IMR-90 (cell line): ENCODE results near the gene FER. TPM values are rescaled to one million over a fixed set of nuclear protein-coding genes. Genes with fewer than 3 reads are reported as not detected.

Experiments
- ATAC-seq: fragments of 200-7000 bp; cut with Tn5 transposase; 2 replicates; pipeline ENCODE4 v1.9.1; 2020; ENCODE audit warnings: low read depth, mild to moderate bottlenecking, moderate library complexity
- BruUV-seq: library from RNA; stranded (reverse); fragments of 400-500 nt; replicated peaks from 2 replicates; lab custom pipeline; 2021; lab: Mats Ljungman, UMichigan
- CTCF ChIA-PET: fragments of 300-600 bp; formaldehyde crosslinking; extraction: SDS; loops from one replicate; lab custom pipeline; 2021; ENCODE audit warnings: antibody characterized with exemption; lab: Yijun Ruan, JAX
- POLR2A ChIA-PET: fragments of 300-600 bp; sonication (Branson Sonifier 250); formaldehyde crosslinking; loops from one replicate; lab custom pipeline; 2022; ENCODE audit warnings: antibody characterized with exemption; ENCODE audit not compliant: unreplicated experiment; lab: Charles Lee
- DNase-seq: peaks from one replicate; pipeline ENCODE4 v3.0.0; 2013
- H2AFZ ChIP-seq: replicated peaks from 2 replicates; pipeline ENCODE3; 2013; ENCODE audit warnings: low read length, mild to moderate bottlenecking; ENCODE audit not compliant: poor library complexity
- H2AK5ac ChIP-seq: 2 replicates; pipeline ENCODE4 v1.6.1; 2013; ENCODE audit warnings: low read depth, low read length, inconsistent platforms
- H2AK9ac ChIP-seq: replicated peaks from 2 replicates; pipeline ENCODE3; 2013; ENCODE audit warnings: mild to moderate bottlenecking, low read depth, low read length, moderate library complexity; ENCODE audit not compliant: poor library complexity
- H2BK120ac ChIP-seq: 2 replicates; pipeline ENCODE4 v1.6.1; 2013; ENCODE audit warnings: low read depth, low read length, inconsistent platforms
- H2BK15ac ChIP-seq: 3 replicates; pipeline ENCODE4 v1.6.1; 2013; ENCODE audit warnings: low read depth, low read length, inconsistent platforms
- H2BK20ac ChIP-seq: 2 replicates; pipeline ENCODE4 v1.6.1; 2013; ENCODE audit warnings: low read depth, mild to moderate bottlenecking, inconsistent platforms, low read length, moderate library complexity
- H2BK5ac ChIP-seq: 2 replicates; pipeline ENCODE4 v1.6.1; 2013; ENCODE audit warnings: mild to moderate bottlenecking, low read depth, low read length, inconsistent platforms; ENCODE audit not compliant: poor library complexity, severe bottlenecking
- H3K14ac ChIP-seq: replicated peaks from 2 replicates; pipeline ENCODE4 v1.6.1; 2013; ENCODE audit warnings: low read depth, low read length, inconsistent platforms
- H3K18ac ChIP-seq: 2 replicates; pipeline ENCODE4 v1.6.1; 2013; ENCODE audit warnings: low read depth, low read length, control low read depth
- H3K23ac ChIP-seq: 2 replicates; pipeline ENCODE4 v1.6.1; 2013; ENCODE audit warnings: low read depth, low read length, inconsistent platforms
- H3K27ac ChIP-seq: 2 replicates; pipeline ENCODE4 v1.5.1; 2013; ENCODE audit warnings: mild to moderate bottlenecking, control low read depth, low read length; ENCODE audit not compliant: insufficient read depth
- H3K27me3 ChIP-seq: 2 replicates; pipeline ENCODE4 v1.6.1; 2013; ENCODE audit warnings: low read length; ENCODE audit not compliant: control insufficient read depth, insufficient read depth
- H3K36me3 ChIP-seq: 2 replicates; pipeline ENCODE4 v1.6.1; 2013; ENCODE audit warnings: low read length, mixed read lengths; ENCODE audit not compliant: control insufficient read depth, insufficient read depth
- H3K4ac ChIP-seq: 2 replicates; pipeline ENCODE4 v1.6.1; 2013; ENCODE audit warnings: low read depth, low read length, inconsistent platforms
- H3K4me1 ChIP-seq: 2 replicates; pipeline ENCODE4 v1.6.1; 2013; ENCODE audit warnings: low read length, mixed read lengths; ENCODE audit not compliant: control insufficient read depth, insufficient read depth
- H3K4me2 ChIP-seq: 2 replicates; pipeline ENCODE4 v1.6.1; 2013; ENCODE audit warnings: low read depth, mild to moderate bottlenecking, control low read depth, low read length, moderate library complexity
- H3K4me3 ChIP-seq: 2 replicates; pipeline ENCODE4 v1.5.1; 2013; ENCODE audit warnings: low read depth, mild to moderate bottlenecking, control low read depth, low read length, moderate library complexity; ENCODE audit not compliant: insufficient read depth
- H3K56ac ChIP-seq: 2 replicates; pipeline ENCODE4 v1.6.1; 2013; ENCODE audit warnings: low read length, inconsistent platforms; ENCODE audit not compliant: insufficient read depth; ENCODE audit errors: extremely low read depth
- H3K79me1 ChIP-seq, 2 experiments: 2 replicates each; pipeline ENCODE4 v1.6.1; 2013; ENCODE audit warnings: low read length in 2 of 2, inconsistent platforms in 1 of 2, low read depth in 1 of 2
- H3K9ac ChIP-seq: 2 replicates; pipeline ENCODE4 v1.6.1; 2013; ENCODE audit warnings: low read depth, low read length, control low read depth
- H3K9me1 ChIP-seq: 2 replicates; pipeline ENCODE4 v1.6.1; 2013; ENCODE audit warnings: low read length, inconsistent platforms; ENCODE audit not compliant: insufficient read depth
- H3K9me3 ChIP-seq: 2 replicates; pipeline ENCODE4 v1.6.1; 2013; ENCODE audit warnings: low read length; ENCODE audit not compliant: control insufficient read depth, insufficient read depth
- H4K20me1 ChIP-seq: 2 replicates; pipeline ENCODE4 v1.6.1; 2013; ENCODE audit warnings: low read length, inconsistent platforms; ENCODE audit not compliant: insufficient read depth
- H4K5ac ChIP-seq: 2 replicates; pipeline ENCODE4 v1.6.1; 2013; ENCODE audit warnings: mild to moderate bottlenecking, low read depth, low read length, control low read depth
- H4K8ac ChIP-seq, 2 experiments: 2 replicates each; pipeline ENCODE4 v1.6.1; 2013; ENCODE audit warnings: low read depth in 2 of 2, low read length in 2 of 2, control low read depth in 1 of 2, inconsistent platforms in 1 of 2
- H4K91ac ChIP-seq: 2 replicates; pipeline ENCODE4 v1.6.1; 2013; ENCODE audit warnings: low read depth, low read length, inconsistent platforms; ENCODE audit not compliant: insufficient read depth
- POLR2A ChIP-seq: IDR thresholded peaks from 2 replicates; pipeline ENCODE4 v1.6.1; 2012; ENCODE audit warnings: mild to moderate bottlenecking, low read depth, low read length
- dilution Hi-C: fragments of 300-500 bp; cut with HindIII; formaldehyde crosslinking; loops from one replicate; pipeline ENCODE4 v1.14.3; 2018; ENCODE audit warnings: low sequenced_read_pairs; ENCODE audit not compliant: unreplicated experiment
- in situ Hi-C: fragments of 300-500 bp; cut with MboI; formaldehyde crosslinking; loops from 3 replicates; pipeline ENCODE4 v1.14.3; 2019; ENCODE audit warnings: low sequenced_read_pairs, inconsistent platforms, mixed read lengths
- intact Hi-C: fragments of 100-400 bp; cut with micrococcal nuclease; formaldehyde crosslinking; loops from 2 replicates; pipeline ENCODE4 v1.10.0; 2022
- polyA plus RNA-seq, 3 experiments: library from polyadenylated mRNA; depleted of rRNA; stranded (reverse); fragments of >200 nt; gene quantifications; 2 replicates each; pipeline ENCODE4 v1.2.3, GENCODE V29; 2012; ENCODE audit warnings: low replicate concordance in 1 of 3
- total RNA-seq: library from RNA; depleted of rRNA; stranded (reverse); fragments of >200 nt; gene quantifications from 2 replicates; pipeline ENCODE4 v1.2.3, GENCODE V29; 2012
- TF ChIP-seq, protein P1 (sequence below): fragments of 150-350 bp; IDR thresholded peaks from 2 replicates; pipeline ENCODE4 v1.6.1; 2017; ENCODE audit warnings: mild to moderate bottlenecking, antibody characterized with exemption, low read length, low read depth

The FER gene
- total and polyA plus RNA-seq, 2 of the 4 experiments (the other 2 are of a cell fraction): 3.5 to 32.4 TPM

DNA sequence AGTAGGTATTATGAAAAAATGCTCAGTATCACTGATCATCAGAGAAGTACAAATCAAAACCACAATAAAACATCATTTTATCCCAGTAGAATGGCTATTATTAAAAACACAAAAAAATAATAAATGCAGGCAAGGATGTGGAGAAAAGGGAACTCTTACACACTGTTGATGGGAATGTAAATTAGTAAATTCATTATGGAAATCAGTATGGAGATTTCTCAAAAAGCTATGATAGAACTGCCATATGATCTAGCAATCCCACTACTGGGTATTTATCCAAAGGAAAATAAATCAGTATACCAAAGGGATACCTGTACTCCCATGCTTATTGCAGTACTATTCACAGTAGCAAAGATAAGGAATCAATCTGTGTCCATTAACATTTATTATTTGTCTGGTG, 209.6 kb downstream of the FER start:
- Histone ChIP-seq H3K9me3 (no peaks in the 10 kb centered on the region), H2BK20ac (no peak overlapping the region), H4K5ac (no peak overlapping the region), H3K36me3 (peaks cover 1% of the 10 kb centered on the region; the same call in 1 of the 2 replicates), H4K20me1 (no peaks in the 10 kb centered on the region), H2BK5ac (no peak overlapping the region), H2AFZ (no peak overlapping the region), H2AK5ac (no peak overlapping the region), H2BK15ac (no peak overlapping the region), H3K56ac (no peak overlapping the region), H4K8ac (no peak overlapping the region), H3K23ac (no peak overlapping the region), H3K4me3 (no peak overlapping the region), H3K27me3 (no peaks in the 10 kb centered on the region), H3K14ac (no peak overlapping the region), H2BK120ac (no peak overlapping the region), H3K4me2 (no peak overlapping the region), H4K91ac (no peak overlapping the region), H3K4me1 (0 out of 2 replicates have a peak, but pooled peaks cover 3% of the 10 kb centered on the region), H3K27ac (no peak overlapping the region), H3K9ac (no peak overlapping the region), H3K79me1 (no peaks in the 10 kb centered on the region), H2AK9ac (no peak overlapping the region), H3K18ac (no peak overlapping the region), H3K9me1 (no peaks in the 10 kb centered on the region), H3K4ac (no peak overlapping the region)
- intact Hi-C loops (no loop called here), dilution Hi-C loops (no loop called here), in situ Hi-C loops (no loop called here)
- DNase-seq (no peak), ATAC-seq (no peak)
- TF ChIP-seq, protein P1, sequence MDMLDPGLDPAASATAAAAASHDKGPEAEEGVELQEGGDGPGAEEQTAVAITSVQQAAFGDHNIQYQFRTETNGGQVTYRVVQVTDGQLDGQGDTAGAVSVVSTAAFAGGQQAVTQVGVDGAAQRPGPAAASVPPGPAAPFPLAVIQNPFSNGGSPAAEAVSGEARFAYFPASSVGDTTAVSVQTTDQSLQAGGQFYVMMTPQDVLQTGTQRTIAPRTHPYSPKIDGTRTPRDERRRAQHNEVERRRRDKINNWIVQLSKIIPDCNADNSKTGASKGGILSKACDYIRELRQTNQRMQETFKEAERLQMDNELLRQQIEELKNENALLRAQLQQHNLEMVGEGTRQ: no peak
- TF ChIP-seq POLR2A: no peak
- CTCF ChIA-PET: interaction anchor here (1.1 kb wide), 1 partner anchor 40 kb away, joined by 4 read pairs; no protein-coding TSS in a partner anchor
- POLR2A ChIA-PET: no interaction called here
- BruUV-seq: no TSS peak
